K562 (cell line): ENCODE data around the gene VTI1B. TPM values are rescaled to one million over a fixed set of nuclear protein-coding genes. Genes with fewer than 3 reads are reported as not detected.

Experiments used
- ATAC-seq: fragments of 200-7000 bp; cut with Tn5 transposase; 3 replicates; pipeline ENCODE4 v1.9.1; 2020; ENCODE audit warnings: moderate library complexity
- BruUV-seq: library from RNA; stranded (reverse); fragments of 400-500 nt; replicated peaks from 2 replicates; lab custom pipeline; 2021; lab: Mats Ljungman, UMichigan
- CTCF ChIA-PET: fragments of 300-600 bp; formaldehyde crosslinking; extraction: SDS; loops from one replicate; lab custom pipeline; 2021; ENCODE audit warnings: low intra/inter-chr PET ratio; lab: Yijun Ruan, JAX
- POLR2A ChIA-PET: fragments of 300-600, 350-650 bp; sonication (Branson Sonifier 250); formaldehyde crosslinking; extraction: SDS; loops from one replicate; lab custom pipeline; 2021; ENCODE audit warnings: antibody characterized with exemption, inconsistent platforms; lab: Yijun Ruan, JAX
- DNase-seq, 4 experiments: peaks; one replicate each; pipeline versions ENCODE4 v3.0.0 to v3.0.0-alpha.2; 2011 to 2018; ENCODE audit warnings: low spot score in 3 of 4, mixed read lengths in 3 of 4; ENCODE audit errors: extremely low read depth in 1 of 4
- FAIRE-seq: peaks from 2 replicates; lab custom pipeline; 2011; peaks lifted over from hg19 to GRCh38; lab: Jason Lieb, UNC
- H2AFZ ChIP-seq: 2 replicates; pipeline ENCODE4 v1.6.0; 2011; ENCODE audit warnings: low read depth, low read length, control low read depth, inconsistent platforms
- H3K27ac ChIP-seq: fragments of 200-600 bp; 3 replicates; pipeline ENCODE4 v1.8.0; 2011; ENCODE audit warnings: low read depth, mild to moderate bottlenecking, control low read depth, inconsistent platforms, low read length, moderate library complexity, mixed read lengths; ENCODE audit errors: extremely low read depth
- H3K27me3 ChIP-seq, 2 experiments: fragments of 300-600 bp in 1 of 2; 2 replicates in 1 of 2; 3 replicates in 1 of 2; pipeline versions ENCODE4 v1.6.0 to v1.8.0; 2011; ENCODE audit warnings: inconsistent platforms in 2 of 2, low read length in 2 of 2, mild to moderate bottlenecking in 1 of 2, mixed read lengths in 1 of 2, moderate library complexity in 1 of 2; ENCODE audit not compliant: control insufficient read depth in 2 of 2, insufficient read depth in 2 of 2
- H3K36me3 ChIP-seq: fragments of 300-600 bp; 3 replicates; pipeline ENCODE4 v1.8.0; 2011; ENCODE audit warnings: mild to moderate bottlenecking, low read length, inconsistent platforms; ENCODE audit not compliant: control insufficient read depth, insufficient read depth
- H3K4me1 ChIP-seq, 2 experiments: fragments of 200-600 bp in 1 of 2; replicated peaks in 1 of 2; 2 replicates in 1 of 2; 3 replicates in 1 of 2; pipeline versions ENCODE4 v1.5.1 to v1.8.0; 2011; ENCODE audit warnings: inconsistent platforms in 2 of 2, low read length in 2 of 2, mild to moderate bottlenecking in 1 of 2, mixed read lengths in 1 of 2, moderate library complexity in 1 of 2; ENCODE audit not compliant: control insufficient read depth in 2 of 2, insufficient read depth in 2 of 2
- H3K4me2 ChIP-seq: 2 replicates; pipeline ENCODE4 v1.6.1; 2011; ENCODE audit warnings: low read length, control low read depth, inconsistent platforms, mixed read lengths; ENCODE audit not compliant: insufficient read depth
- H3K4me3 ChIP-seq: fragments of 200-600 bp; sonication (generic), shearing (Covaris generic); 2 replicates; pipeline ENCODE4 v1.5.1; 2016; ENCODE audit warnings: control low read depth, inconsistent platforms
- H3K79me2 ChIP-seq: fragments of 200-600 bp; 3 replicates; pipeline ENCODE4 v1.8.0; 2011; ENCODE audit warnings: low read length, inconsistent platforms; ENCODE audit not compliant: control insufficient read depth, insufficient read depth
- H3K9ac ChIP-seq, 2 experiments: 2 replicates each; pipeline versions ENCODE4 v1.6.0 to v1.6.1; 2011; ENCODE audit warnings: low read depth in 2 of 2, low read length in 2 of 2, control low read depth in 1 of 2, inconsistent platforms in 1 of 2, mild to moderate bottlenecking in 1 of 2, mixed read lengths in 1 of 2; ENCODE audit not compliant: insufficient read depth in 1 of 2
- H3K9me1 ChIP-seq: one replicate; pipeline ENCODE4 v1.6.0; 2011; ENCODE audit warnings: inconsistent platforms, mild to moderate bottlenecking, low read length, moderate library complexity; ENCODE audit not compliant: control insufficient read depth, insufficient read depth
- H3K9me3 ChIP-seq: replicated peaks from 2 replicates; pipeline ENCODE4 v1.5.1; 2011; ENCODE audit warnings: low read depth, low read length, inconsistent platforms; ENCODE audit not compliant: control insufficient read depth, insufficient read depth
- H4K20me1 ChIP-seq: replicated peaks from 2 replicates; pipeline ENCODE4 v1.6.1; 2011; ENCODE audit warnings: low read length, inconsistent platforms, mixed read lengths; ENCODE audit not compliant: control insufficient read depth, insufficient read depth
- CHCHD3 ChIP-seq: fragments of 250-450 bp; sonication (Bioruptor Pico); IDR thresholded peaks from 2 replicates; pipeline ENCODE4 v2.1.2; 2022; ENCODE audit warnings: mild to moderate bottlenecking
- CHD2 ChIP-seq: IDR thresholded peaks from 2 replicates; pipeline ENCODE4 v1.6.1; 2011; ENCODE audit warnings: low read depth, low read length
- DIDO1 ChIP-seq: fragments of 450-650 bp; IDR thresholded peaks from 2 replicates; pipeline ENCODE4 v1.6.1; 2016; ENCODE audit warnings: low read depth, missing biosample characterization, missing genetic modification characterization
- E2F3 ChIP-seq: fragments of 250-450 bp; sonication (Bioruptor Pico); IDR thresholded peaks from 2 replicates; pipeline ENCODE4 v1.4.0; 2020; ENCODE audit warnings: mild to moderate bottlenecking
- KAT8 ChIP-seq: fragments of 450-650 bp; IDR thresholded peaks from 2 replicates; pipeline ENCODE4 v1.6.1; 2016; ENCODE audit warnings: low read depth, mild to moderate bottlenecking
- MYC ChIP-seq, 2 experiments: fragments of 250-450 bp in 1 of 2; sonication (Bioruptor Pico) in 1 of 2; IDR thresholded peaks; 2 replicates each; pipeline versions ENCODE4 v1.5.1 to v1.6.1; 2012 to 2021; ENCODE audit warnings: low read depth in 2 of 2, borderline replicate concordance in 1 of 2, improper control_type of control experiment in 1 of 2, low read length in 1 of 2, mild to moderate bottlenecking in 1 of 2, moderate library complexity in 1 of 2
- PHTF2 ChIP-seq: fragments of 250-450 bp; sonication (Bioruptor Pico); IDR thresholded peaks from 2 replicates; pipeline ENCODE4 v1.5.0; 2021; ENCODE audit warnings: mild to moderate bottlenecking
- RHOXF2B ChIP-seq: fragments of 250-450 bp; sonication (Bioruptor Pico); conservative IDR thresholded peaks from 2 replicates; pipeline ENCODE4 v1.5.1; 2021
- SREBF1 ChIP-seq: fragments of 150-350 bp; IDR thresholded peaks from 2 replicates; pipeline ENCODE4 v1.6.1; 2014; ENCODE audit warnings: antibody characterized with exemption, low read depth, low read length, borderline replicate concordance
- TCF7 ChIP-seq: sonication (generic); IDR thresholded peaks from 2 replicates; pipeline ENCODE4 v1.6.1; 2016; ENCODE audit warnings: antibody characterized with exemption, borderline replicate concordance
- ZNF561 ChIP-seq: fragments of 450-650 bp; formaldehyde crosslinking; conservative IDR thresholded peaks from 2 replicates; pipeline ENCODE4 v1.4.0; 2020; ENCODE audit warnings: mild to moderate bottlenecking, moderate library complexity
- ZNF766 ChIP-seq: fragments of 200-800 bp; sonication (Bioruptor generic); conservative IDR thresholded peaks from 2 replicates; pipeline ENCODE4 v1.6.1; 2016; ENCODE audit warnings: missing genetic modification characterization, missing compliant biosample characterization
- WGBS: fragments of 100-300 bp; shearing (Covaris generic); methylation state at CpG from one replicate; pipeline ENCODE4 v1.1.6; 2016; ENCODE audit warnings: low coverage, mixed read lengths; ENCODE audit not compliant: insufficient coverage; ENCODE audit errors: missing lambda C conversion rate; 5-methylcytosine and 5-hydroxymethylcytosine counted together
- in situ Hi-C: fragments of 300-500 bp; cut with MboI; formaldehyde crosslinking; loops from 4 replicates; pipeline ENCODE4 v1.15.0; 2018; ENCODE audit warnings: inconsistent platforms, mixed read lengths
- intact Hi-C: fragments of 100-400 bp; cut with micrococcal nuclease; formaldehyde crosslinking; loops from 2 replicates; pipeline ENCODE4 v1.14.2; 2022
- polyA plus RNA-seq, 8 experiments: library from polyadenylated mRNA; depleted of rRNA in 4 of 8; stranded (reverse) in 5 of 8; unstranded in 3 of 8; fragments of >200 nt; fragmentation: Nextera tagmentation in 2 of 8; fragmentation: Illumina TruSeq in 1 of 8; extraction: Ambion mirVana in 2 of 8; extraction: Trizol in 1 of 8; gene quantifications; 2 replicates each; pipeline versions ENCODE4 v1.2.1 to v1.2.3, GENCODE V29; 2011 to 2014; ENCODE audit warnings: inconsistent platforms in 1 of 8, missing spikeins in 1 of 8
- total RNA-seq, 7 experiments: library from RNA; depleted of rRNA in 6 of 7; stranded (reverse); fragments of >200 nt in 6 of 7; fragmentation: Illumina TruSeq in 2 of 7; extraction: Trizol in 2 of 7; gene quantifications; 2 replicates each; pipeline versions ENCODE4 v1.2.1 to v1.2.3, GENCODE V29; 2011 to 2021; ENCODE audit warnings: low replicate concordance in 1 of 7
- TF ChIP-seq, protein P1 (sequence below): sonication (generic); formaldehyde crosslinking; IDR thresholded peaks from 2 replicates; pipeline ENCODE4 v1.8.0; 2022; ENCODE audit warnings: mild to moderate bottlenecking, missing genetic modification reagents
- TF ChIP-seq, protein P2 (sequence below): fragments of 450-650 bp; IDR thresholded peaks from 2 replicates; pipeline ENCODE4 v1.6.1; 2016; ENCODE audit warnings: antibody characterized with exemption

The VTI1B gene
- total and polyA plus RNA-seq, 9 of the 15 experiments (the other 6 are each of a cell fraction or from before 2014, with no cell fraction given): 7.8 to 69.8 (median 50.1) TPM

DNA sequence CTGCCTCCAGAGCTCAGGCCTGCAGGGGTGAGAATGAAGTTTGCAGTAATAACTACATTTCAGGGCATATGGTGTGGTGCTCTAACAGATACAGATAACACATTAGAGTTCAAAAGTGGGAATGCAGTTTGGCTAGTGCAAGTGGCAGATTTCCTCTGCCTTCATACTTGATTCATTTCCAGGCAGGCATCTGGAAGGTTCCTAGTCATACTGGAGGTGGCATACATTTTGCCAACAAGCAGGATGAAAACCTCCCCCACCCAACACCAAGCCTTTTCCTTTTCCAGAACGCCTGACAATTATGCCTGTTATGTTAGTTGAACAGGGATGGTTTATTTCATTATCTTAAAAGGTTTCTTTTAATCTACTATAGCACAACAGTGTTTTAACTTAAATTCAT, 24.3 kb downstream of the VTI1B start:
- Histone ChIP-seq H3K4me3 (no peak overlapping the region), H3K9me1 (no peaks in the 10 kb centered on the region), H3K9me3 (no peaks in the 10 kb centered on the region), H3K9ac (no peak overlapping the region), H3K4me2 (no peak overlapping the region), H3K27me3 (no peaks in the 10 kb centered on the region), H2AFZ (no peak overlapping the region), H3K36me3 (peaks cover 85% of the 10 kb centered on the region), H4K20me1 (no peaks in the 10 kb centered on the region), H3K27ac (no peak overlapping the region), H3K4me1 (no peaks in the 10 kb centered on the region), H3K79me2 (no peaks in the 10 kb centered on the region)
- intact Hi-C loops: no loop called here
- no peak for ATAC-seq
- DNase-seq: no peak
- ChIA-PET CTCF (no interaction called here), POLR2A (no interaction called here)
- no peak for TF ChIP-seq ZNF766 (CRISPR knock-in tag)
- TF ChIP-seq CHCHD3 (CRISPR knock-in tag): no peak
- TF ChIP-seq PHTF2 (CRISPR knock-in tag): no peak
- TF ChIP-seq, protein P1, sequence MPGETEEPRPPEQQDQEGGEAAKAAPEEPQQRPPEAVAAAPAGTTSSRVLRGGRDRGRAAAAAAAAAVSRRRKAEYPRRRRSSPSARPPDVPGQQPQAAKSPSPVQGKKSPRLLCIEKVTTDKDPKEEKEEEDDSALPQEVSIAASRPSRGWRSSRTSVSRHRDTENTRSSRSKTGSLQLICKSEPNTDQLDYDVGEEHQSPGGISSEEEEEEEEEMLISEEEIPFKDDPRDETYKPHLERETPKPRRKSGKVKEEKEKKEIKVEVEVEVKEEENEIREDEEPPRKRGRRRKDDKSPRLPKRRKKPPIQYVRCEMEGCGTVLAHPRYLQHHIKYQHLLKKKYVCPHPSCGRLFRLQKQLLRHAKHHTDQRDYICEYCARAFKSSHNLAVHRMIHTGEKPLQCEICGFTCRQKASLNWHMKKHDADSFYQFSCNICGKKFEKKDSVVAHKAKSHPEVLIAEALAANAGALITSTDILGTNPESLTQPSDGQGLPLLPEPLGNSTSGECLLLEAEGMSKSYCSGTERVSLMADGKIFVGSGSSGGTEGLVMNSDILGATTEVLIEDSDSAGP (CRISPR knock-in tag): no peak
- TF ChIP-seq, protein P2, sequence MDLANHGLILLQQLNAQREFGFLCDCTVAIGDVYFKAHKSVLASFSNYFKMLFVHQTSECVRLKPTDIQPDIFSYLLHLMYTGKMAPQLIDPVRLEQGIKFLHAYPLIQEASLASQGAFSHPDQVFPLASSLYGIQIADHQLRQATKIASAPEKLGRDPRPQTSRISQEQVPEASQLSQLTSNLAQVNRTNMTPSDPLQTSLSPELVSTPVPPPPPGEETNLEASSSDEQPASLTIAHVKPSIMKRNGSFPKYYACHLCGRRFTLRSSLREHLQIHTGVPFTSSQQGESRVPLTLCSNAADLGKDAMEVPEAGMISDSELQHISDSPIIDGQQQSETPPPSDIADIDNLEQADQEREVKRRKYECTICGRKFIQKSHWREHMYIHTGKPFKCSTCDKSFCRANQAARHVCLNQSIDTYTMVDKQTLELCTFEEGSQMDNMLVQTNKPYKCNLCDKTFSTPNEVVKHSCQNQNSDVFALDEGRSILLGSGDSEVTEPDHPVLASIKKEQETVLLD: no peak
- TF ChIP-seq TCF7: no peak
- TF ChIP-seq E2F3 (CRISPR knock-in tag): no peak
- TF ChIP-seq CHD2: no peak
- no peak for TF ChIP-seq ZNF561 (CRISPR knock-in tag)
- TF ChIP-seq DIDO1 (tag): no peak
- TF ChIP-seq SREBF1: no peak
- no peak for TF ChIP-seq RHOXF2B (CRISPR knock-in tag)
- TF ChIP-seq KAT8: no peak
- no peak for TF ChIP-seq MYC (IDR thresholded peaks at IDR 0.05; ENCODE audit: low read depth, low read length)
- TF ChIP-seq MYC (CRISPR knock-in tag; IDR thresholded peaks at IDR 0.05; ENCODE audit: borderline replicate concordance, low read depth): no peak
- no peak for FAIRE-seq
- WGBS: 100% methylated on average over 1 of the region's 1 CpG
- BruUV-seq: no TSS peak
- in situ Hi-C loops: no loop called here
